Liver (tissue), 9 donors: Measurements from ENCODE around the gene APBA2. TPM values are rescaled to one million over a fixed set of nuclear protein-coding genes. Genes with fewer than 3 reads are reported as not detected.

ENCODE experiments used
- DNase-seq: peaks from one replicate; pipeline ENCODE4 v3.0.0-alpha.2; 2017; ENCODE audit warnings: low spot score
- H3K27ac ChIP-seq, 2 donors: one replicate each; pipeline ENCODE4 v1.7.0; 2013; ENCODE audit warnings: inconsistent platforms in 2 of 2, low read length in 2 of 2, control low read depth in 1 of 2, low read depth in 1 of 2, mild to moderate bottlenecking in 1 of 2
- H3K27me3 ChIP-seq, 4 donors: one replicate each; pipeline versions ENCODE4 v1.6.1 to v1.7.0; 2013; ENCODE audit warnings: low read length in 3 of 4, inconsistent platforms in 1 of 4, mild to moderate bottlenecking in 1 of 4, moderate library complexity in 1 of 4; ENCODE audit not compliant: control insufficient read depth in 4 of 4, insufficient read depth in 4 of 4
- H3K36me3 ChIP-seq, 4 donors: one replicate each; pipeline versions ENCODE4 v1.6.1 to v1.7.0; 2013; ENCODE audit warnings: low read length in 3 of 4, mild to moderate bottlenecking in 3 of 4, low read depth in 1 of 4, moderate library complexity in 1 of 4; ENCODE audit not compliant: control insufficient read depth in 4 of 4, insufficient read depth in 3 of 4
- H3K4me1 ChIP-seq, 4 donors: one replicate each; pipeline versions ENCODE4 v1.6.1 to v1.7.0; 2013; ENCODE audit warnings: low read length in 3 of 4, mild to moderate bottlenecking in 3 of 4, moderate library complexity in 1 of 4; ENCODE audit not compliant: control insufficient read depth in 4 of 4, insufficient read depth in 4 of 4
- H3K4me3 ChIP-seq, 3 donors: one replicate each; pipeline versions ENCODE4 v1.6.1 to v1.7.0; 2013; ENCODE audit warnings: low read length in 3 of 3, control low read depth in 1 of 3, low read depth in 1 of 3, mild to moderate bottlenecking in 1 of 3
- H3K9ac ChIP-seq, 2 donors: one replicate each; pipeline ENCODE4 v1.7.0; 2013; ENCODE audit warnings: low read length in 2 of 2, mild to moderate bottlenecking in 2 of 2, moderate library complexity in 2 of 2, control low read depth in 1 of 2, low read depth in 1 of 2
- H3K9me3 ChIP-seq, 4 donors: one replicate each; pipeline versions ENCODE4 v1.6.1 to v1.7.0; 2013; ENCODE audit warnings: low read length in 3 of 4; ENCODE audit not compliant: control insufficient read depth in 4 of 4
- ATF3 ChIP-seq: IDR thresholded peaks from 2 replicates; pipeline ENCODE4 v1.6.1; 2016; ENCODE audit warnings: antibody characterized with exemption
- CTCF ChIP-seq: fragments of 150-350 bp; IDR thresholded peaks from 2 replicates; pipeline ENCODE4 v1.5.1; 2017; ENCODE audit warnings: improper control_type of control experiment, low read depth, low read length; ENCODE audit not compliant: missing input control
- EGR1 ChIP-seq, 2 donors: IDR thresholded peaks; 2 replicates each; pipeline ENCODE4 v1.6.1; 2016 to 2018; ENCODE audit warnings: antibody characterized with exemption in 2 of 2, low read depth in 2 of 2
- FOXA2 ChIP-seq: IDR thresholded peaks from 2 replicates; pipeline ENCODE4 v1.6.1; 2016; ENCODE audit warnings: antibody characterized with exemption
- GABPA ChIP-seq, 2 donors: IDR thresholded peaks in 1 of 2; conservative IDR thresholded peaks in 1 of 2; 2 replicates each; pipeline ENCODE4 v1.6.1; 2016; ENCODE audit warnings: antibody characterized with exemption in 2 of 2, mild to moderate bottlenecking in 1 of 2, moderate library complexity in 1 of 2
- HNF4A ChIP-seq, 2 donors: conservative IDR thresholded peaks; 2 replicates each; pipeline ENCODE4 v1.6.1; 2016; ENCODE audit warnings: antibody characterized with exemption in 2 of 2, mild to moderate bottlenecking in 2 of 2
- HNF4G ChIP-seq: IDR thresholded peaks from 2 replicates; pipeline ENCODE4 v1.6.1; 2016; ENCODE audit warnings: antibody characterized with exemption
- JUND ChIP-seq, 2 donors: IDR thresholded peaks; 2 replicates each; pipeline ENCODE4 v1.6.1; 2016; ENCODE audit warnings: antibody characterized with exemption in 2 of 2
- MAX ChIP-seq: IDR thresholded peaks from 2 replicates; pipeline ENCODE4 v1.6.1; 2016; ENCODE audit warnings: antibody characterized with exemption
- NR2F2 ChIP-seq: IDR thresholded peaks from 2 replicates; pipeline ENCODE4 v1.6.1; 2016; ENCODE audit warnings: antibody characterized with exemption
- RAD21 ChIP-seq, 2 donors: IDR thresholded peaks; 2 replicates each; pipeline ENCODE4 v1.6.1; 2016; ENCODE audit warnings: antibody characterized with exemption in 2 of 2, mild to moderate bottlenecking in 2 of 2
- REST ChIP-seq: IDR thresholded peaks from 2 replicates; pipeline ENCODE4 v1.6.1; 2016; ENCODE audit warnings: antibody characterized with exemption, mild to moderate bottlenecking
- RXRA ChIP-seq, 2 donors: IDR thresholded peaks; 2 replicates each; pipeline ENCODE4 v1.6.1; 2017 to 2018; ENCODE audit warnings: antibody characterized with exemption in 2 of 2, mild to moderate bottlenecking in 1 of 2
- SP1 ChIP-seq: IDR thresholded peaks from 2 replicates; pipeline ENCODE4 v1.6.1; 2018; ENCODE audit warnings: antibody characterized with exemption, mild to moderate bottlenecking
- TAF1 ChIP-seq: conservative IDR thresholded peaks from 2 replicates; pipeline ENCODE4 v1.6.1; 2016; ENCODE audit warnings: antibody characterized with exemption, mild to moderate bottlenecking
- ZBTB33 ChIP-seq: IDR thresholded peaks from 2 replicates; pipeline ENCODE4 v1.6.1; 2016; ENCODE audit warnings: antibody characterized with exemption
- WGBS: extraction: QIAGEN DNeasy Blood & Tissue Kit; methylation state at CpG from one replicate; pipeline ENCODE4 v1.1.7; 2013; 5-methylcytosine and 5-hydroxymethylcytosine counted together
- polyA plus RNA-seq, 2 donors: library from polyadenylated mRNA; stranded (reverse) in 1 of 2; unstranded in 1 of 2; fragments of 200-250 nt in 1 of 2; fragments of >200 nt in 1 of 2; fragmentation: Nextera tagmentation in 1 of 2; extraction: Ambion mirVana in 1 of 2; gene quantifications; one replicate each; pipeline versions ENCODE4 v1.2.1 to v1.2.3, GENCODE V29; 2013 to 2015
- total RNA-seq, 2 donors: library from RNA; depleted of rRNA; stranded (reverse); fragments of >200 nt; gene quantifications; one replicate each; pipeline ENCODE4 v1.2.3, GENCODE V29; 2014
- donor health status: healthy.
- donor health status: healthy.
- donor health status: healthy.
- donor health status: healthy.
- donor health status: healthy.

Gene APBA2
- total and polyA plus RNA-seq, 4 donors: 0.38 to 2.9 (median 1.7) TPM

GRCh38 chr15:29127506-29128430 lies 242.0 kb downstream of the APBA2 start:
- no peak for DNase-seq

More at GRCh38 chr15:29127506-29128430, 242.0 kb downstream of the APBA2 start:
- H3K4me1 ChIP-seq: no peaks in the 10 kb centered on the region
- no peaks in the 10 kb centered on the region for H3K9me3 ChIP-seq
- no peaks in the 10 kb centered on the region for H3K36me3 ChIP-seq
- H3K27me3 ChIP-seq: no peaks in the 10 kb centered on the region
- no peak overlapping the region for H3K4me3 ChIP-seq
- TF ChIP-seq GABPA (IDR thresholded peaks at IDR 0.05 in 1 of 2, conservative IDR thresholded peaks at IDR 0.05 in 1 of 2) (no peak), EGR1 (IDR thresholded peaks at IDR 0.05; ENCODE audit: low read depth in 2 of 2) (no peak), SP1 (no peak), REST (no peak), HNF4A (conservative IDR thresholded peaks at IDR 0.05) (no peak), ATF3 (no peak), RAD21 (IDR thresholded peaks at IDR 0.05) (no peak), RXRA (IDR thresholded peaks at IDR 0.05) (no peak), TAF1 (no peak), FOXA2 (no peak), MAX (no peak), NR2F2 (no peak), JUND (IDR thresholded peaks at IDR 0.05) (no peak), CTCF (no peak), ZBTB33 (no peak), HNF4G (no peak)
- no peak overlapping the region for H3K27ac ChIP-seq
- H3K9ac ChIP-seq: no peak overlapping the region
- 74% methylated on average over 19 of the region's 19 CpGs for WGBS
